ENCODE results near the gene LAMC3.

GRCh38 chr9:131001021-131001420 is 8.0 kb upstream of the LAMC3 start:
- TF ChIP-seq, protein P1, sequence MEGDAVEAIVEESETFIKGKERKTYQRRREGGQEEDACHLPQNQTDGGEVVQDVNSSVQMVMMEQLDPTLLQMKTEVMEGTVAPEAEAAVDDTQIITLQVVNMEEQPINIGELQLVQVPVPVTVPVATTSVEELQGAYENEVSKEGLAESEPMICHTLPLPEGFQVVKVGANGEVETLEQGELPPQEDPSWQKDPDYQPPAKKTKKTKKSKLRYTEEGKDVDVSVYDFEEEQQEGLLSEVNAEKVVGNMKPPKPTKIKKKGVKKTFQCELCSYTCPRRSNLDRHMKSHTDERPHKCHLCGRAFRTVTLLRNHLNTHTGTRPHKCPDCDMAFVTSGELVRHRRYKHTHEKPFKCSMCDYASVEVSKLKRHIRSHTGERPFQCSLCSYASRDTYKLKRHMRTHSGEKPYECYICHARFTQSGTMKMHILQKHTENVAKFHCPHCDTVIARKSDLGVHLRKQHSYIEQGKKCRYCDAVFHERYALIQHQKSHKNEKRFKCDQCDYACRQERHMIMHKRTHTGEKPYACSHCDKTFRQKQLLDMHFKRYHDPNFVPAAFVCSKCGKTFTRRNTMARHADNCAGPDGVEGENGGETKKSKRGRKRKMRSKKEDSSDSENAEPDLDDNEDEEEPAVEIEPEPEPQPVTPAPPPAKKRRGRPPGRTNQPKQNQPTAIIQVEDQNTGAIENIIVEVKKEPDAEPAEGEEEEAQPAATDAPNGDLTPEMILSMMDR (IDR thresholded peaks at IDR 0.05; ENCODE audit: poor library complexity), result no peak
- TF ChIP-seq EZH2phosphoT487 (IDR thresholded peaks at IDR 0.05; ENCODE audit: low read depth, severe bottlenecking, unreplicated experiment), result no peak
